ENCODE results near the gene C6orf52.
"Not testable (repeated sequence)": the region's sequence is repeated elsewhere in the genome, so short reads cannot be mapped to it uniquely, and the experiment has no call there.

Gene C6orf52

GRCh38 chr6:10696655-10697054, 2.2 kb upstream of the C6orf52 start:
- no peak for DNase-seq (ENCODE audit: low read depth in 2 of 3, low spot score in 2 of 3)

DNA sequence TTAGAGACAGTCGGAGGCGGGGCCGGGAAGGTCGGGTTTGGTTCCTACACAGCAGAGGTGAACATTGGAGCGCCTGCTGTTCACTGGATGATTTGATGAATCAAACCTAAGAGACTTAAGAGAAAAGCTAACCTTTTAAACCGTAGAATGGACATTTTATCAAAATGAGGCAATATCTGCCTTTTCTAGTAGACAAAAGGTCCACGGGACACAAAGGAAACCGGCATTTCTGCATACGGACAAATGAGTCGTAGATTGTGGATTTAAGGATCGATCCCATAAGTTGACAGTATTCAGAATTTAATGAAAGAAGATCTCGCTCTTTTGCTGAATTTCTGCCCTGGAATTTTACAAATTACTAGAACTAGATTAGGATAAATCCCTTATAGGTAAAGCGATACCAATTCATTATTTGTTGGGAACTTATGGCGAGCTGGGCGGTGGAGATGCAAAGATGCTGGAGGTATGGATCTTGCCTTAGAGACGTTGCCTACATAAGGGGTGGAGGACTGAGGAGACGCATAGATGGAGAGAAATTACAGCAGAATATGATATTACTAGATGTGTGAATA, 756 bp upstream of the C6orf52 start:
- DNase-seq (ENCODE audit: low read depth in 2 of 3, low spot score in 2 of 3): no peak

GRCh38 chr6:10692965-10693538, 1.4 kb downstream of the C6orf52 start:
- no peak for DNase-seq (ENCODE audit: low read depth in 2 of 3, low spot score in 2 of 3)

- no peak for DNase-seq (ENCODE audit: low read depth in 2 of 3, low spot score in 2 of 3)
Observed at GRCh38 chr6:10690651-10691445, 3.6 kb downstream of the C6orf52 start.

DNA sequence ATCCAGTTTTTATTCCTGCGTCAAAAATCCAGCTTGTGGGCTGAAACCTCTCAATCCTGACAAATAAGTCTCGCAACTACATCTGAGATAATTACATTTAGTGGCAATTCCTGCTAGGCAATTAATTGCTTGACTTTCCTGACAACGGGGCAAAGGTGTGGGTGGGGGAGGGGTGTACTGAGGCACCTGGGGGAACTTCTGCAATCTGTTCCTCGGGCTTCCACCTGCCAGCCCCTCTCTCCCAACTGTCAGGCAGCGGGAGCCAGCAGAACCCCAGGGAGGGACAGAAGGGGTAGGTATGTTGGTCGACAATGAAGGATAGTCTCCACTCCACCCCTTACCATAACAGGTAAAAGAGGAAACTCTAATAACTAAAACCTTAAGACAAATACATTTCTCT, 6.8 kb downstream of the C6orf52 start:
- no peak for DNase-seq (ENCODE audit: low read depth in 2 of 3, low spot score in 2 of 3)

GRCh38 chr6:10686901-10687300, 7.5 kb downstream of the C6orf52 start:
- no peak for DNase-seq (ENCODE audit: low read depth in 2 of 3, low spot score in 2 of 3)

- DNase-seq (ENCODE audit: low read depth in 2 of 3, low spot score in 2 of 3): no peak
Observed at GRCh38 chr6:10685092-10685915, 9.1 kb downstream of the C6orf52 start.

- DNase-seq (ENCODE audit: low read depth in 2 of 3, low spot score in 2 of 3): no peak
Observed at GRCh38 chr6:10684618-10685017, 9.8 kb downstream of the C6orf52 start.

DNA sequence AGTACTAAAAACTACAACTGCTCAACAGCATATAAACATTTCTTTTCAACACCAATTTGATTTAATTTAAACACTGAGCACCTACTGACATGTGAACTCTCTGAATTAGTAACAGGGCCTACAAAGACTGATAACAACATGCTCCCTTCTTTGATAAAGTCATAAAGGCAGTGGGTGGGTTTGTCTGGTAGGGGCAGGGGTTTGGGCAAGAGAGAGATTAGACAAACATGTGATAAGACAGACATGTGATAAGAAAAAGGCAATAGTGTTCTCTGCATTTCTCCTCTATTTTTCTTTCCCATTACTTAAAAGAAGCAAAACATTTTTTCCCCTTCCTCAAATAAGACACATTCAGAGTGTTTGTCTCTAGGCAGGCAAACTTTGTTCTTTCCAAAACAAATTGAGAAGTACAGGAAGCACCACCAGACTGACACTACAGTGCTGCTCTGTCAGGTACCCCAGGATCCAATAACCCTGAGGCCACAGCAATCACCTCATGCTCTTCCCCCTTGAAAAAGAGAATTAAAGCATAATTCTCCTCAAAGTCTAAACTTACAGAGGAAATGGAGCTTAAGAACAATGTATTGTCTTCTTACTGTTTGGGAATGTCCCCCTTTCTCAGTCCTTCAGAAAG, 11.9 kb downstream of the C6orf52 start:
- no peak for DNase-seq (ENCODE audit: low read depth in 2 of 3, low spot score in 2 of 3)

DNA sequence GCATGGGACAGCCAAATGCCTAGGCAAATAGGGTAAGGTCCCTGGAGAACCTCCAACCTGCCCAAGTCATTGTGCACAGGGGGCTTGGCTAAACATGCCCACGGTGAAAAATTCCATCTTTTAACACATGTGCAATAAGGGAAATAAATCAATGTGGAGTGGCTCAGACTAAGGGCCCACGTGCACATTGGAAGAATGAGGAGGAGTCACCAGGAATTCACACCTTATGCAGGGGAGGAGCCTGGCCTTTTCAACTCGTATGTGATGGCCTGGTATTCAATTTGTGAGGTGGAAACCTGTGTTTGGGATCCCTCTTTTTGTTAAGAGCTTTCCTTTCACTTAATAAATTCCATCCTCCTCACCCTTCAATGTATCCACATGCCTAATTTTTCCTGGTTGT, 12.6 kb downstream of the C6orf52 start:
- DNase-seq (ENCODE audit: low read depth in 2 of 3, low spot score in 2 of 3): no peak

GRCh38 chr6:10678456-10678855, 16.0 kb downstream of the C6orf52 start:
- no peak for DNase-seq (ENCODE audit: low read depth in 2 of 3, low spot score in 2 of 3)

DNA sequence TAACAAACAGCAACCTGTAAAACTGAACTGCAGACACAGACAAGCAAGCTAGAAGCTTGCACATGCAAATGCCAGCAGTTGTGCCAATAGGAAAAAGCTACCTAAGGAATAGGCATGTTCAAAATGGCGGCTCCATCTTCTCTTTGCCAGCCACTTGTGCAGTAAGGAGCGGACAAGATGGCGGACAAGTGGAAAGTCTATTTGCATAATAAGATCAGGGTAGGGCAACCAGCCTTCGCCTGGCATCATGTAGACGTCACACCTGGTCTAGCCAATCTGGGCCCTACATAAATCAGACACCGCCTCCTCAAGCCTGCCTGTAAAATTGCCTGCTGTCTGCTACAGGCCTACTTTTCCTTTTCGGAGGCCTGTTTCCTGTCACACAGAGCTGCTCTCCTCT, 18.0 kb downstream of the C6orf52 start:
- DNase-seq (ENCODE audit: low read depth in 2 of 3, low spot score in 2 of 3): no peak

- no peak for DNase-seq (ENCODE audit: low read depth in 2 of 3, low spot score in 2 of 3)
Observed at GRCh38 chr6:10668126-10668917, 26.1 kb downstream of the C6orf52 start.

DNA sequence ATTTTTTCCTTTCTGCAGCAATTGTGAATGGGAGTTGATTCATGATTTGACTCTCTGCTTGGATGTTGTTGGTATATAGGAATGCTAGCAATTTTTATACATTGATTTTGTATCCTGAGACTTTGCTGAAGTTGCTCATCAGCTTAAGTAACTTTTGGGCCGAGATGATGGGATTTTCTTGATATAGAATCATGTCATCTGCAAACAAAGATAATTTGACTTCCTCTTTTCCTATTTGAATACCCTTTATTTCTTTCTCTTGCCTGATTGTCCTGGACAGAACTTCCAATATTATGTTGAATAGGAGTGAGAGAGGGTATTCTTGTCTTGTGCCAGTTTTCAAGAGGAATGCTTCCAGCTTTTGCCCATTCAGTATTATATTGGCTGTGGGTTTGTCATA, 28.8 kb downstream of the C6orf52 start:
- DNase-seq (ENCODE audit: low read depth in 2 of 3, low spot score in 2 of 3): not testable (repeated sequence)

GRCh38 chr6:10662742-10663141, 31.7 kb downstream of the C6orf52 start:
- DNase-seq (ENCODE audit: low read depth in 2 of 3, low spot score in 2 of 3): no peak

GRCh38 chr6:10662207-10662606, 32.2 kb downstream of the C6orf52 start:
- DNase-seq (ENCODE audit: low read depth in 2 of 3, low spot score in 2 of 3): no peak

GRCh38 chr6:10660431-10661191, 33.8 kb downstream of the C6orf52 start:
- DNase-seq (ENCODE audit: low read depth in 2 of 3, low spot score in 2 of 3): not testable (repeated sequence)

- DNase-seq (ENCODE audit: low read depth in 2 of 3, low spot score in 2 of 3): no peak
Observed at GRCh38 chr6:10659699-10660348, 34.6 kb downstream of the C6orf52 start.

All from activated CD8-positive, alpha-beta memory T cell treated with anti-CD3 and anti-CD28 coated beads for 48 hours (primary cell).